GM18870 (cell line): ENCODE results near the gene COL6A2.
"Not testable (repeated sequence)": the region's sequence is repeated elsewhere in the genome, so short reads cannot be mapped to it uniquely, and the experiment has no call there.

Source experiments
- ATAC-seq: cut with Tn5 transposase; IDR thresholded peaks from one replicate; pipeline ENCODE4 v1.9.1; 2021; ENCODE audit warnings: moderate library complexity; ENCODE audit not compliant: unreplicated experiment

Gene COL6A2

DNA sequence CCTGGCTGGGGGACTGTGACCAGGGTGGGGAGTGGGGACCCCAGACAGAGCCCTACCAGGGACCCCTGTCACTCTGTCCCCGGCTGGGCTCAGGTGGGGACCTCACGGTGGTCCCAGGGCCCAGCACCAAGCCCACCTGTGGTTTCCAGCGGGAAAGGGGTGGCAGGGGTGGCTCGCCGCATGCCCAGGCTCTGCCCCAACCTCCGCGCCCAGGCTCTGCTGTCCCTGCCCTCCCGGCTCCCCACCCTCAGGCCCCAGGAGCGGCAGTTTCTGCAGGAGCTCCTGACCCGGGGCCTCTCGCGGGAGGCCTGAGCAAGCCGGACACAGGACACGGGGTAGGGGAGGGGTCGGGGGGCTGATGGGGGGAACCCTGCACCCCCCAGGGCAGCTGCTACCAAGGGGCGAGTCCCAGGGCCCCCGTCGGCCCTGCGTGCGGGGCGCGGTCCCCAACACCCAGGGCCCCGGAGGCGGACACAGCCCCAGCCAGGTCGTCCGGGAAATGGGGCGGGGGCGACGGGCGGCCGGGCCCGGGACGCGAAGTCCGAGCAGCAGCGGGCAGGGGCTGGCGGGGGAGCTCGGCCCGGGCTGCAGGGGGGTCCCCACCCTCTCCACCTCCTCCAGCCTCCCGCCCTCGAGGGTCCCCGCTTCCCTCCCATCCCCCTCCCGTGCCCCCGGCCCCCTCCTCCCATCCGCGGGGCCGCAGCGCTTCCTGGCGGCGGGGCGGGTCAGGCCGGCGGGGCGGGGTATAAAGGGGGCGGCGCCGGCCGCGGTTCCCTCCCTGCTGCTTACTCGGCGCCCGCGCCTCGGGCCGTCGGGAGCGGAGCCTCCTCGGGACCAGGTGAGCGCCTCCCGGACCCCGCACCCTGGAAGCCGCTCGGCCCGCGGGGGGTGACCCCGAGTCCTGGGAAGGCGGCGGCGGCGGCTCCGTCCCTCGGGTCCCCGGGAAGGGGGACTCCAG is at the start of gene COL6A2:
Gene COL6A2 (plus strand): TSS at position 777 of the 958 bp plus-strand sequence.
- no peak for ATAC-seq

GRCh38 chr21:46048926-46049889 is 48.7 kb upstream of the COL6A2 start:
- no peak for ATAC-seq

DNA sequence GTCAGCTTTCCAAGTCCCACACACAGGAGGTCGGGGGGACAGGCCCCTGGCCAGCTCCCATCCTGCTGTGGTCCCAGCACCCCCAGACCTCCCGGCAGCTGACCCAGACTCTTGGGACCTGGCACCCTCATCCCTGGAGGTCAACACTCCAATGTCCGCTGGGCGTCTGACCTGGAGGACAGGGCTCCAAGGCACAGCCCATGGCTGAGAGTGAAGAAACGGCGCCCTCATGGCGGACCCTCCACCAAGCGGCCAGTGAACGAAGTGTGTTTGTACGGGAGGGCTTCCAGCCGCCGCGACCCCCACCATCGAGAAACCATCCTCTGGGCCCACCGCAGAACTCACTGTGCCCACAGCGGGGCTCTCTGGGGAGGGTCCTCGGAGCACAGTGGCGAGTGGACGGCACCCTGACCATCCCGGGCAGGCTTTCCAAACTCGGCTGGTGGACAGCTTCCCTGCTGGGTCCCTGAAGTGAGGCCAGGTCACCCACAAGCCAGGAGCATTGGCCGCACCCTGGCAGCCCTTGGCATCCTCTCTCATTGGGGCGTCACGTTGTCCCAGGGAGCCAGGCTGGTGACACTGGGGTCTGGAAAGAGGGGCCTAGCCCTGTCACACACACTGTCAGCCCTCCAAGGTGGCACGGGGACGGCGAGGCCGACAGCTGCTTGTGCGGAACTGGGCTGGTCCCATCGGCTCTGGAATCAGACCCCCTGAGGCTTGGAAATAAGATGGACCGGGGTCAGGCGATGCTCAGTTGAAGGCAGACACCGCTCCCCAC is 47.8 kb upstream of the COL6A2 start:
- ATAC-seq, result no peak

GRCh38 chr21:46050668-46051378 is 47.1 kb upstream of the COL6A2 start:
- no peak for ATAC-seq

DNA sequence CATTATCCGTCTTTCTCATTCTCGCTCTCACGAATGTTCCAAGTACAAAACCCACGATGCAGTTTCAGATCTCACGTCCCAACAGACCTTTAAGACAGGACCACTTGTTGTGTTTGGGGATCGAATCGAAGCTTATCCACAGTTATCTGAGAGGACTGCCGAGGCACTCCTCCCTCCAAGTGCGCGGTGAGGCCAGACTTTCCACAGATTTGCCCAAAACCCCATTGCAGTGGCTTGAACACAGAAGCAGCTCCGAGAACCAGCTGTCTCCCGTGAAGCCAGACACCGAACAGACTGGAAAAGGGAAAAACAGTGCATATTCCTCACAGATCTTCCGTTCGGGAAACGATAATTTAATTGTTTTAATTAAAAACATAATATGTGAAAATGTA is 46.5 kb upstream of the COL6A2 start:
- ATAC-seq, result no peak

GRCh38 chr21:46051821-46052675 is 45.9 kb upstream of the COL6A2 start:
- no peak for ATAC-seq

GRCh38 chr21:46052703-46053651 is 44.9 kb upstream of the COL6A2 start:
- no peak for ATAC-seq

DNA sequence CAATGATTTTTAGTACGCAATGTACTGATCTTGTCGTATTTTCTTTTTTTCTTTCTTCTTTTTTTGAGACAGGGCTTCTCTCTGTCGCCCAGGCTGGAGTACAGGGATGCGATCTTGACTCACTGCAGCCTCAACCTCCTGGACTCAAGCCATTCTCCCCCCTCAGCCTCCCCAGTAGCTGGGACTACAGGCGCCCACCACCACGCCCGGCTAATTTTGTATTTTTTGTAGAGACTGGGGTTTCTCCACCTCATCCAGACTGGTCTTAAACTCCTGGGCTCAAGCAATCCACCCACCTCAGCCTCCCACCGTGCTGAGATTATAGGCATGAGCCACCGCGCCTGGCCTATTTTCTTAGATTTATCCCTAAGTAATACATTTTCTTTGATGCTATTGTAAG is 43.9 kb upstream of the COL6A2 start:
- ATAC-seq, result no peak

- no peak for ATAC-seq
These were observed 43.4 kb upstream of the COL6A2 start for GRCh38 chr21:46054451-46054881.

GRCh38 chr21:46055863-46056281 is 42.0 kb upstream of the COL6A2 start:
- no peak for ATAC-seq

- ATAC-seq, result no peak
These were observed 41.4 kb upstream of the COL6A2 start for GRCh38 chr21:46056450-46056903.

GRCh38 chr21:46057111-46057709 is 40.7 kb upstream of the COL6A2 start:
- ATAC-seq, result no peak

- no peak for ATAC-seq
These were observed 40.1 kb upstream of the COL6A2 start for GRCh38 chr21:46057710-46058241.

GRCh38 chr21:46058431-46059145 is 39.3 kb upstream of the COL6A2 start:
- ATAC-seq, result no peak

- ATAC-seq, result no peak
These were observed 38.7 kb upstream of the COL6A2 start for GRCh38 chr21:46059195-46059594.

GRCh38 chr21:46059711-46060455 is 38.0 kb upstream of the COL6A2 start:
- not testable (repeated sequence) for ATAC-seq
